H1 (cell line): ENCODE measurements around the gene SCN8A.

Experiments used
- MAFK ChIP-seq: IDR thresholded peaks from 2 replicates; pipeline ENCODE4 v1.6.1; 2012; ENCODE audit warnings: low read depth, mild to moderate bottlenecking, improper control_type of control experiment, low read length
- MAX ChIP-seq: IDR thresholded peaks from 2 replicates; pipeline ENCODE4 v1.6.1; 2012; ENCODE audit warnings: inconsistent platforms
- POLR2A ChIP-seq, 2 experiments: IDR thresholded peaks; 1 replicate in 1 of 2; 2 replicates in 1 of 2; pipeline ENCODE4 v1.6.1; 2011; ENCODE audit warnings: low read depth in 2 of 2, low read length in 2 of 2, mild to moderate bottlenecking in 2 of 2; ENCODE audit errors: control extremely low read depth in 1 of 2
- RFX5 ChIP-seq: IDR thresholded peaks from 2 replicates; pipeline ENCODE4 v1.6.1; 2011; ENCODE audit warnings: low read depth, low read length, improper control_type of control experiment, borderline replicate concordance
- TF ChIP-seq, protein P1 (sequence below), 3 experiments: IDR thresholded peaks; 1 replicate in 2 of 3; 2 replicates in 1 of 3; pipeline versions ENCODE4 v1.5.1 to v1.6.1; 2011; ENCODE audit warnings: low read length in 3 of 3, mild to moderate bottlenecking in 3 of 3, inconsistent platforms in 2 of 3, low read depth in 1 of 3, moderate library complexity in 1 of 3; ENCODE audit not compliant: insufficient read depth in 1 of 3; ENCODE audit errors: control extremely low read depth in 1 of 3

DNA sequence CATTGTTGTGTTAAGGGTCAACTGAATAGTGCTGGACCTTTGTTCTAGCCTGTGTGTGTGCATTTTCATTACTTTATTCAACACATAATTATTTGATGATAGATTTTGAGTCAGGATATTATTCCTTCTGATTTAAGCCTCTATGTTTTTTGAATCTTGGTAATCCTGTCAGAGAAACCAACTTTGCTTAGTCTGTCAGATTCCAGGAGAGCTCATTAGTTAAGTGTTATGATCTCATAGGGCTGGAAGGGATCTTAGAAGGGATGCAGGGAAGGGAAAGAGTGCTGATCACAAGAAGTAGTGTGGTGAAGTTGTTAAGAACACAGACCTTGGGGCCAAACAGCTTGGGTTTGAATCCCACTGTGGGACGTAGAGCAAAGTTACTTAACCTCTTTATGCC lies 52.9 kb downstream of the SCN8A start:
- TF ChIP-seq MAFK (no peak), RFX5 (no peak), MAX (no peak), POLR2A (IDR thresholded peaks at IDR 0.05; ENCODE audit: control extremely low read depth in 1 of 2, low read depth in 2 of 2, low read length in 2 of 2) (no peak)
- TF ChIP-seq, protein P1, sequence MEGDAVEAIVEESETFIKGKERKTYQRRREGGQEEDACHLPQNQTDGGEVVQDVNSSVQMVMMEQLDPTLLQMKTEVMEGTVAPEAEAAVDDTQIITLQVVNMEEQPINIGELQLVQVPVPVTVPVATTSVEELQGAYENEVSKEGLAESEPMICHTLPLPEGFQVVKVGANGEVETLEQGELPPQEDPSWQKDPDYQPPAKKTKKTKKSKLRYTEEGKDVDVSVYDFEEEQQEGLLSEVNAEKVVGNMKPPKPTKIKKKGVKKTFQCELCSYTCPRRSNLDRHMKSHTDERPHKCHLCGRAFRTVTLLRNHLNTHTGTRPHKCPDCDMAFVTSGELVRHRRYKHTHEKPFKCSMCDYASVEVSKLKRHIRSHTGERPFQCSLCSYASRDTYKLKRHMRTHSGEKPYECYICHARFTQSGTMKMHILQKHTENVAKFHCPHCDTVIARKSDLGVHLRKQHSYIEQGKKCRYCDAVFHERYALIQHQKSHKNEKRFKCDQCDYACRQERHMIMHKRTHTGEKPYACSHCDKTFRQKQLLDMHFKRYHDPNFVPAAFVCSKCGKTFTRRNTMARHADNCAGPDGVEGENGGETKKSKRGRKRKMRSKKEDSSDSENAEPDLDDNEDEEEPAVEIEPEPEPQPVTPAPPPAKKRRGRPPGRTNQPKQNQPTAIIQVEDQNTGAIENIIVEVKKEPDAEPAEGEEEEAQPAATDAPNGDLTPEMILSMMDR (IDR thresholded peaks at IDR 0.05; ENCODE audit: control extremely low read depth in 1 of 3, insufficient read depth in 1 of 3, low read depth in 1 of 3, low read length in 3 of 3) = no peak
